Endometrial microvascular endothelial cells (primary cell): ENCODE measurements around the gene ARHGAP19. TPM values are rescaled to one million over a fixed set of nuclear protein-coding genes. Genes with fewer than 3 reads are reported as not detected.

Experiments used
- in situ Hi-C: cut with HindIII; loops from 2 replicates; pipeline ENCODE4 v1.10.0; 2017; ENCODE audit warnings: low sequenced_read_pairs, low pct_unique_long_range_greater_than_20kb; ENCODE audit errors: inconsistent ontology term
- total RNA-seq: library from RNA; depleted of rRNA; stranded (reverse); fragments of >200 nt; gene quantifications from one replicate; pipeline ENCODE4 v1.2.3, GENCODE V29; 2015; ENCODE audit errors: inconsistent ontology term

ARHGAP19 gene
- total RNA-seq, 1 donor from 2014 or later, result 13.8 TPM

GRCh38 chr10:97180363-97180755 lies 112.1 kb downstream of the ARHGAP19 start:
- in situ Hi-C loops, result no loop called here

- in situ Hi-C loops, result no loop called here
Observed at GRCh38 chr10:97179731-97180362, 112.6 kb downstream of the ARHGAP19 start.

DNA sequence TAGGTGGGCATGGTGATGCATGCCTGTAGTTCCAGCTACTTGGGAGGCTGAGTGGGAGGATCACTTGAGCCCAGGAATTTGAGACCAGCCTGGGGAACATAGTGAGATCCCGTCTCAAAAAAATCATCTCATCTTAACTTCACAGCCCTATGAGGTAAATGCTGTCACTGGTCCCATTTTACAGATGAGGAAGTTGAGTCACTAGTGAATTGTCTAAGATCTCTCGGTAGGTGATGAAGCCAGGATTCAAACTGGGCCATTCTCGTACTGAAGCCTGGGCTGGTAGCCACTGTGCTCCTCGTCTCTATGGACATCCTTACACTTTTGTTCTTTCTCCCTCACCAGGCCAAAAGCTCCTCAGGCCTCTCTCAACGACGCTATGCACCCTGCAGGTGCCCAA lies 113.1 kb downstream of the ARHGAP19 start:
- in situ Hi-C loops, result no loop called here

DNA sequence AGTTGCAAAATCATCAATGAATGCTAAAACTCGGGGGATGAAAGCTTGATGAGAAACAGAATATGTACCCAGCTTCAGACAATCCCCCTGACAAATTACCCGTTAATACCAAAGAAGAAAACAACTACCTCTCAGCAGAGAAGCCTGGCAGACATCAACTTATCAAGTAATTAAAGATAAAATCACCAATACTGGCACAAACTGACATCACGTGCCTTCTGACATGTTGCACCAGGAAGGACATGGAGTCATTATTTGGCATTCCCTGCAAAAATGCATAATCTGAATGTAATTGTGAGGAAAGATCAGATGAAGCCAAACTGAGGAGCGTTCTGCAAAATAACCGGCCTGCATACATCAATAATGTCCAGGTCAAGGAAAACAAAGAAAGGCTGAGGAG lies 114.4 kb downstream of the ARHGAP19 start:
- in situ Hi-C loops, result no loop called here

- in situ Hi-C loops, result no loop called here
Observed at GRCh38 chr10:97176226-97176625, 116.2 kb downstream of the ARHGAP19 start.

GRCh38 chr10:97175586-97175985 lies 116.9 kb downstream of the ARHGAP19 start:
- in situ Hi-C loops, result no loop called here

GRCh38 chr10:97174941-97175340 lies 117.5 kb downstream of the ARHGAP19 start:
- in situ Hi-C loops, result no loop called here

DNA sequence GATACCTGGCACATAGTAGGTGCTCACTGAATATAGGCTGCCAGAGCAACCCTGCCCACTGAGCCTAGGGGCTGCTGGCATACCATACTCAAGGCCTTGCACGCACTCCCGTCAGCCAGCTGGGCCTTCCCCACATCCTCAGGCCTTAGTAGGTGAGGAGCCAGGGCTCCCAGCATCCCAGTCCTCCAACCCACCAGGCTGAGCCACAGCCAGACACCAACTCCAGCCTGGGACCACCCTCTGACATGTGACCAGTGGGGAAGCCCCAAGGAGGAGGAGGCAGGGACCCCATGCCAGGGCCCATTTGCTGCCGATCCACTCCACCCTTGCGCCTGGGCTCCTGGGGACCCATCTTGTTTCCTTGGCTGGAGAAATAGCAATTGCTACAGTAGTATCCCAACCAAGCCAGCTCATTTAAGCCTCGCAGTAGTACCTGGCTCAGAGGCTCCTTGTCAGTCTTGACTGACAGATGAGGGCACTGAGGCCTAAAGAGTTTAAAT lies 118.1 kb downstream of the ARHGAP19 start:
- in situ Hi-C loops, result no loop called here

DNA sequence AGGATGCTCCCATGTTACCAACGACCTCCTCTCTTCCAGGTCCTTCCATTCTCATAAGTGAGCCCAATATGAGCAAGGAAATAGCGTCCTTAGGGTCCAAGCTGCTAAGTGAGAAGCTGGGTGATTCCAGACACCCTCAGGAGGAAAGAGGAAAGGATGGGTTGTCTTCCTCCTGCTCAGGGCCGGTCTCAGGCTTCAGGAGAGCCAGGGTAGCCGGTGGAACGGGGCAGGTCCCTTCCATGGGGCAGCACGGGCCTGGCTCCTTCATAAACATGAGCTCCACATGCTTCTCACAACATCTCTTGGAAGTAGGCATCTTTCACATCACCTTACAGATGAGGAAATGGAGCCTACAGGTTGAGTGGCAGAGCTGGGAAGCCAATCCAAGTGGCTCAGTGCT lies 119.4 kb downstream of the ARHGAP19 start:
- in situ Hi-C loops, result no loop called here

Other genes with a start within 250 kb of the ARHGAP19 start
- gene SLIT1, start 106.7 kb downstream of the ARHGAP19 start, total RNA-seq, result not detected
- gene FRAT1, start 26.6 kb upstream of the ARHGAP19 start, total RNA-seq, result 0.84 TPM
- gene FRAT2, start 42.1 kb upstream of the ARHGAP19 start, total RNA-seq, result 8.3 TPM
- gene RRP12, start 108.7 kb upstream of the ARHGAP19 start, total RNA-seq, result 27.9 TPM
- gene PGAM1, start 133.6 kb upstream of the ARHGAP19 start, total RNA-seq, result 735 TPM
- gene EXOSC1, start 153.4 kb upstream of the ARHGAP19 start, total RNA-seq, result 76.7 TPM
- 62.8 TPM for gene ZDHHC16, start 153.5 kb upstream of the ARHGAP19 start, total RNA-seq
- 91.4 TPM for gene MMS19, start 205.8 kb upstream of the ARHGAP19 start, total RNA-seq
- 34.5 TPM for gene UBTD1, start 206.3 kb upstream of the ARHGAP19 start, total RNA-seq